HG03060 (cell line): Measurements from ENCODE around the gene ALG8.
"Not testable (repeated sequence)": the region's sequence is repeated elsewhere in the genome, so short reads cannot be mapped to it uniquely, and the experiment has no call there.

ENCODE experiments used
- ATAC-seq: cut with Tn5 transposase; IDR thresholded peaks from one replicate; pipeline ENCODE4 v1.9.1; 2021; ENCODE audit warnings: low read depth, moderate number of reproducible peaks; ENCODE audit not compliant: unreplicated experiment

Gene ALG8

GRCh38 chr11:78076733-78077403 lies 62.6 kb downstream of the ALG8 start:
- ATAC-seq, result no peak

- no peak for ATAC-seq
Observed at GRCh38 chr11:78074756-78075155, 64.7 kb downstream of the ALG8 start.

GRCh38 chr11:78072455-78072854 lies 67.0 kb downstream of the ALG8 start:
- no peak for ATAC-seq

GRCh38 chr11:78071717-78072116 lies 67.7 kb downstream of the ALG8 start:
- ATAC-seq, result no peak

GRCh38 chr11:78070621-78071020 lies 68.8 kb downstream of the ALG8 start:
- ATAC-seq, result no peak

- ATAC-seq, result no peak
Observed at GRCh38 chr11:78069465-78069864, 70.0 kb downstream of the ALG8 start.

GRCh38 chr11:78067704-78068103 lies 71.7 kb downstream of the ALG8 start:
- no peak for ATAC-seq

GRCh38 chr11:78066471-78066870 lies 73.0 kb downstream of the ALG8 start:
- no peak for ATAC-seq

GRCh38 chr11:78065203-78065602 lies 74.2 kb downstream of the ALG8 start:
- ATAC-seq, result no peak

GRCh38 chr11:78063440-78064181 lies 75.8 kb downstream of the ALG8 start, which contains the start of gene THRSP:
Gene THRSP, plus strand, starts transcription at chr11:78063861. Its CDS starts 21 bp downstream, at chr11:78063882.
- ATAC-seq, result no peak

- no peak for ATAC-seq
Observed at GRCh38 chr11:78062671-78063070, 76.8 kb downstream of the ALG8 start.

GRCh38 chr11:78061921-78062311 lies 77.5 kb downstream of the ALG8 start:
- no peak for ATAC-seq

GRCh38 chr11:78061088-78061920 lies 78.1 kb downstream of the ALG8 start:
- ATAC-seq, result no peak

- ATAC-seq, result no peak
Observed at GRCh38 chr11:78060533-78060932, 78.9 kb downstream of the ALG8 start.

- ATAC-seq, result not testable (repeated sequence)
Observed at GRCh38 chr11:78059749-78060328, 79.6 kb downstream of the ALG8 start.

- no peak for ATAC-seq
Observed at GRCh38 chr11:78057462-78058055, 81.9 kb downstream of the ALG8 start.

- no peak for ATAC-seq
Observed at GRCh38 chr11:78056093-78056492, 83.3 kb downstream of the ALG8 start.

- ATAC-seq, result no peak
Observed at GRCh38 chr11:78054971-78055370, 84.5 kb downstream of the ALG8 start.

- no peak for ATAC-seq
Observed at GRCh38 chr11:78050964-78051831, 88.2 kb downstream of the ALG8 start.
